HEK293T (cell line): ENCODE data around the gene TMED3.

Experiments used
- CTCF ChIA-PET: fragments of 350-600 bp; formaldehyde crosslinking; extraction: SDS; loops from one replicate; lab custom pipeline; 2021; ENCODE audit warnings: antibody characterized with exemption, inconsistent platforms; lab: Yijun Ruan, JAX
- POLR2A ChIA-PET: fragments of 350-600 bp; formaldehyde crosslinking; extraction: SDS; loops from one replicate; lab custom pipeline; 2020; ENCODE audit warnings: antibody characterized with exemption, inconsistent platforms; lab: Yijun Ruan, JAX
- DNase-seq: peaks from one replicate; pipeline ENCODE4 v3.0.0; 2012; ENCODE audit warnings: mixed read lengths; ENCODE audit errors: extremely low spot score
- ARNT ChIP-seq: fragments of 450-650 bp; IDR thresholded peaks from 2 replicates; pipeline ENCODE4 v1.6.1; 2017; ENCODE audit warnings: mild to moderate bottlenecking
- BHLHE40 ChIP-seq: fragments of 450-650 bp; IDR thresholded peaks from 2 replicates; pipeline ENCODE4 v1.6.1; 2016; ENCODE audit warnings: mild to moderate bottlenecking, moderate library complexity, borderline replicate concordance
- CTBP1 ChIP-seq: fragments of 450-650 bp; IDR thresholded peaks from 2 replicates; pipeline ENCODE4 v1.6.1; 2016; ENCODE audit warnings: borderline replicate concordance
- ELF4 ChIP-seq: fragments of 450-650 bp; IDR thresholded peaks from 2 replicates; pipeline ENCODE4 v1.6.1; 2017; ENCODE audit warnings: antibody characterized with exemption
- FOXA1 ChIP-seq: fragments of 450-650 bp; IDR thresholded peaks from 2 replicates; pipeline ENCODE4 v1.6.1; 2016; ENCODE audit warnings: mild to moderate bottlenecking
- FOXK2 ChIP-seq: fragments of 450-650 bp; IDR thresholded peaks from 2 replicates; pipeline ENCODE4 v1.6.1; 2016; ENCODE audit warnings: mild to moderate bottlenecking
- FOXM1 ChIP-seq: fragments of 450-650 bp; IDR thresholded peaks from 2 replicates; pipeline ENCODE4 v1.6.1; 2017; ENCODE audit warnings: mild to moderate bottlenecking, borderline replicate concordance
- HDGF ChIP-seq: fragments of 450-650 bp; IDR thresholded peaks from 2 replicates; pipeline ENCODE4 v1.6.1; 2017; ENCODE audit warnings: antibody characterized with exemption, borderline replicate concordance
- L3MBTL2 ChIP-seq: fragments of 450-650 bp; conservative IDR thresholded peaks from 2 replicates; pipeline ENCODE4 v1.6.1; 2016; ENCODE audit warnings: mild to moderate bottlenecking
- LEF1 ChIP-seq: fragments of 450-650 bp; IDR thresholded peaks from 2 replicates; pipeline ENCODE4 v1.6.1; 2017; ENCODE audit warnings: mild to moderate bottlenecking, borderline replicate concordance
- NFRKB ChIP-seq: fragments of 450-650 bp; IDR thresholded peaks from 2 replicates; pipeline ENCODE4 v1.6.1; 2016; ENCODE audit warnings: mild to moderate bottlenecking, moderate library complexity
- PKNOX1 ChIP-seq: fragments of 450-650 bp; IDR thresholded peaks from 2 replicates; pipeline ENCODE4 v1.6.1; 2016
- SP1 ChIP-seq: fragments of 450-650 bp; IDR thresholded peaks from 2 replicates; pipeline ENCODE4 v1.6.1; 2017
- SUZ12 ChIP-seq: fragments of 450-650 bp; IDR thresholded peaks from 2 replicates; pipeline ENCODE4 v1.6.1; 2016; ENCODE audit warnings: mild to moderate bottlenecking
- TARDBP ChIP-seq: fragments of 450-650 bp; IDR thresholded peaks from 2 replicates; pipeline ENCODE4 v1.6.1; 2016
- ZNF384 ChIP-seq: fragments of 450-650 bp; IDR thresholded peaks from 2 replicates; pipeline ENCODE4 v1.6.1; 2016

TMED3 gene

GRCh38 chr15:79310985-79311900 lies at the start of gene TMED3:
TSS of gene TMED3 (plus strand) at chr15:79311112. CDS start at chr15:79311250, 138 bp downstream.
- CTCF ChIA-PET: interaction anchor here (1.0 to 1.2 kb wide), 2 partner anchors 14 to 23 kb away, joined by 3 to 5 read pairs; no protein-coding TSS in a partner anchor
- TF ChIP-seq NFRKB: no peak
- no peak for TF ChIP-seq PKNOX1
- no peak for TF ChIP-seq ZNF384
- peak; percentile 48 for TF ChIP-seq L3MBTL2
- TF ChIP-seq BHLHE40: no peak
- TF ChIP-seq LEF1: no peak
- no peak for TF ChIP-seq ARNT
- no peak for TF ChIP-seq FOXK2
- TF ChIP-seq CTBP1: no peak
- TF ChIP-seq SUZ12: no peak
- TF ChIP-seq ELF4: peak; percentile 60
- POLR2A ChIA-PET: interaction anchor here (0.5 to 1.2 kb wide), 7 partner anchors 11 to 119 kb away, joined by 3 to 5 read pairs (median 3); no protein-coding TSS in a partner anchor

DNA sequence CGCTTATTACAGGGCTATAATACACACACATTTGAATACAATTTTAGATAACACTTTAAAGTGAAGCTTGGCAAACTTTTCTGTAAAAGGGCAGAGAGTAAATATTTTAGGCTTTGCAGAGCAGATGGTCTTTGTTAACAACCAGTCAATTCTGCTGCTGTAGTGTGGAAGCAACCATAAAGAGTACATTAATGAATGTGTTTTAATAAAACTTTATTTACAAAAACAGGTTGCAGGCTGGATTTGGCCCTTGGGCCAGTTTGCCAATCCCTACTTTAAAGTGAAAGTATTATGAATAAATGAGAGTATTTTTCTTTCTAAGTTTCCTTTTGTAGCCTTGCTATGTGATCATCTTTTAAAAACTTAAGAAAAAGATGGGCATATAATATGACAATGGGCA lies 49.1 kb upstream of the TMED3 start:
- DNase-seq: no peak
- ChIA-PET CTCF (no interaction called here), POLR2A (no interaction called here)
- no peak for TF ChIP-seq HDGF
- no peak for TF ChIP-seq NFRKB
- TF ChIP-seq FOXA1: no peak
- TF ChIP-seq ARNT: no peak
- no peak for TF ChIP-seq PKNOX1
- TF ChIP-seq BHLHE40: no peak
- no peak for TF ChIP-seq FOXK2
- no peak for TF ChIP-seq ZNF384
- no peak for TF ChIP-seq FOXM1
- TF ChIP-seq TARDBP: no peak
- no peak for TF ChIP-seq LEF1
- no peak for TF ChIP-seq SUZ12
- no peak for TF ChIP-seq ELF4
- TF ChIP-seq SP1: no peak
- no peak for TF ChIP-seq L3MBTL2

More at GRCh38 chr15:79310985-79311900, at the start of gene TMED3:
- peak; percentile 98 for DNase-seq

DNA sequence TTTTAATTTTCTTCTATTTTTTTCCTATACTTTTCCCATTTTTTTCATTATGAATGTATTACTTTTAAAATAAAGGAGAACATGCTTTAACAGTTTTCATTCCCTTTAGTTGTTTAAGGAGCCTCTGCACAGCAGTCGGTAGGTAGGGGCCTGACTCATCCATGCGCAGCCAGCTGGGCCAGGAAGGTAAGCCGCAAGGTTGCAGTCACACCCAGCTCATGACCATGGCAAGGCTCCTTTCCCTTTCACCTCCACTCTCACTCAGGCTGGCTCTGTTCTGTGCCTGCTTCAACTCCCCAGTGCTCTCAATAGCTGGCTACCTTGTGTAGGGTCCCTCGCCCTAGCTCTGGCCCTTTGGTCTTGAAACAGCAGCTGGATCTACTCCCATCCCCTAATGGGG lies 45.7 kb upstream of the TMED3 start:
- TF ChIP-seq ELF4: no peak
- TF ChIP-seq FOXK2: no peak
- TF ChIP-seq FOXM1: no peak
- no peak for TF ChIP-seq LEF1
- no peak for TF ChIP-seq PKNOX1
- TF ChIP-seq HDGF: no peak
- no peak for TF ChIP-seq L3MBTL2
- POLR2A ChIA-PET: no interaction called here
- CTCF ChIA-PET: no interaction called here
- DNase-seq: no peak

- ChIA-PET CTCF (no interaction called here), POLR2A (no interaction called here)
- no peak for DNase-seq
- TF ChIP-seq ARNT (no peak), BHLHE40 (no peak), NFRKB (no peak), HDGF (no peak), L3MBTL2 (no peak), SP1 (no peak), ZNF384 (no peak), FOXK2 (no peak), SUZ12 (no peak), PKNOX1 (no peak), TARDBP (no peak), FOXM1 (no peak), FOXA1 (no peak)
Measured at GRCh38 chr15:79265987-79266579, 44.8 kb upstream of the TMED3 start.

DNA sequence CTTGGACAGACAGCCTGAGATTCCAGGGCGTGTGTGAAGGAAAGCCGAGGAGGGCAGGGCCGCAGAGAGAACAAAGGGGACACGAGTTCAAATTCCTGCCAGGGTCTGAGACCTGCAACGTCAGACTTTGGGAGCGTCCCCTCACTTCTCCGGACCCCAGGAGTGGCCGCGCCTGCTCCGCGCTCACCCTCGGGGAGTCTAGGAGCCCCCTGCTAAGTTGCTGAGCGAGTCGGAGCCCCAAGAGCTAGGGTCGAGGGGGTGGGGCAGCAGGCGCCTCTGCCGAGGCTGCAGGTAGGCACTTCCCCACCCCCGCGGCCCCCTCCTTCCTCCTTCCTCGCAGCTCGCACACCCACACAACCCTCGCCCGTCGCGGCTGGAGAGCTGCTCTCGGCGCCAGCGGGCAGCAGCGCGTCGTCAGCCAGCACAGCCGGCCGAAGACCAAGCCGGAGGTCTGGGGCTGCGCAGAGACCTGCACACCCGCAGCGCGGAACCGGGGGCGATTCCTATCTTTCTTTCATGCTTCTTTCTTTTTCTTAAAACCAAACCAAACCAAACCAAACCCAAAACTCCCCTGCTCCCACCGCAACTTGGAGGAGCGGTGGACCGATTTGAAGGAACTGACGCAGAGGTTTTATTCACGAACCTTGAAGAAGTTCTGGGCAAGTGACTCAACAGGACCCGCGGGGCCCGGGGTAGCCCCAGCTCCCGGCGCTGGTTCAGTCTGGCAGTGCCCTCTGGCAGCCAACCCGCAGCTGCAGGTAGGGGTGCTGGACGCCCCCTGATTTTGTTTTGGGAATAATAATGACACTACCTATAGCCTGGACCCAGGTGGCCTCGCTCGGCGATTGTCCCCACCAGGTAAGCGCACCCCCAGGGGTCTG lies 28.3 kb upstream of the TMED3 start, which contains the start of gene ANKRD34C:
ANKRD34C (plus strand) TSS at position 352 of the 881 bp plus-strand sequence. CDS start 10,563 bp downstream, outside the sequence.
- ChIA-PET CTCF (no interaction called here), POLR2A (no interaction called here)
- TF ChIP-seq SP1 (no peak), CTBP1 (no peak), PKNOX1 (no peak), ZNF384 (no peak), SUZ12 (no peak)
- peak; percentile 19 for DNase-seq
